SU-DHL-6 (cell line): ENCODE measurements around the gene FAIM.

ENCODE experiments used
- H2AFZ ChIP-seq: fragments of 200-600 bp; sonication (generic); 2 replicates; pipeline ENCODE4 v1.6.1; 2014; ENCODE audit warnings: low read depth, mild to moderate bottlenecking, moderate library complexity, mixed read lengths, antibody characterized with exemption, low read length; ENCODE audit not compliant: severe bottlenecking
- H3F3A ChIP-seq: fragments of 200-600 bp; shearing (Covaris generic); 2 replicates; pipeline ENCODE4 v1.6.0; 2016; ENCODE audit warnings: antibody characterized with exemption, mild to moderate bottlenecking; ENCODE audit not compliant: insufficient read depth
- H3K27ac ChIP-seq: fragments of 200-600 bp; sonication (generic); 2 replicates; pipeline ENCODE4 v1.5.1; 2016; ENCODE audit warnings: low read depth, mild to moderate bottlenecking, low read length, moderate library complexity, mixed read lengths
- H3K27me3 ChIP-seq: fragments of 200-600 bp; sonication (generic), shearing (Covaris generic); 2 replicates; pipeline ENCODE4 v1.6.0; 2014; ENCODE audit warnings: mild to moderate bottlenecking, low read length
- H3K36me3 ChIP-seq: fragments of 200-600 bp; sonication (generic); 2 replicates; pipeline ENCODE4 v1.6.1; 2014; ENCODE audit warnings: mild to moderate bottlenecking, low read length, mixed read lengths
- H3K4me2 ChIP-seq: fragments of 300-600, 200-600 bp; shearing (Covaris generic), sonication (generic); 2 replicates; pipeline ENCODE4 v1.6.0; 2014; ENCODE audit warnings: low read length, low read depth, mild to moderate bottlenecking; ENCODE audit not compliant: poor library complexity, severe bottlenecking
- H3K4me3 ChIP-seq: fragments of 200-600 bp; sonication (generic); 2 replicates; pipeline ENCODE4 v1.5.1; 2014; ENCODE audit warnings: antibody characterized with exemption, low read length, mild to moderate bottlenecking, mixed read lengths; ENCODE audit not compliant: insufficient read depth, poor library complexity, severe bottlenecking
- H3K79me2 ChIP-seq: fragments of 200-600 bp; sonication (generic); 2 replicates; pipeline ENCODE4 v1.6.1; 2014; ENCODE audit warnings: mild to moderate bottlenecking, low read length, moderate library complexity; ENCODE audit not compliant: insufficient read depth
- H3K9ac ChIP-seq: fragments of 200-600 bp; sonication (generic); 2 replicates; pipeline ENCODE4 v1.7.0; 2014; ENCODE audit warnings: mild to moderate bottlenecking, low read length
- H3K9me2 ChIP-seq: fragments of 200-600 bp; sonication (generic); replicated peaks from 2 replicates; pipeline ENCODE4 v1.6.1; 2014; ENCODE audit warnings: low read length; ENCODE audit not compliant: insufficient read depth
- H3K9me3 ChIP-seq: fragments of 200-600 bp; sonication (generic); 2 replicates; pipeline ENCODE4 v1.6.1; 2014; ENCODE audit warnings: low read length, mixed read lengths; ENCODE audit not compliant: insufficient read depth
- H4K20me1 ChIP-seq: fragments of 200-600 bp; sonication (generic); 2 replicates; pipeline ENCODE4 v1.6.1; 2014; ENCODE audit warnings: low read depth, mild to moderate bottlenecking, antibody characterized with exemption, low read length, moderate library complexity, mixed read lengths
- CTCF ChIP-seq: fragments of 200-600 bp; sonication (generic); IDR thresholded peaks from one replicate; pipeline ENCODE4 v1.5.1; 2017; ENCODE audit warnings: antibody characterized with exemption, mild to moderate bottlenecking, low read length, moderate library complexity; ENCODE audit not compliant: insufficient read depth, poor library complexity, severe bottlenecking
- EZH2phosphoT487 ChIP-seq: fragments of 200-600 bp; sonication (generic), shearing (Covaris generic); conservative IDR thresholded peaks from 2 replicates; pipeline ENCODE4 v1.6.1; 2018; ENCODE audit warnings: mild to moderate bottlenecking, antibody characterized with exemption, low read length, moderate library complexity, mixed read lengths

The FAIM gene

DNA sequence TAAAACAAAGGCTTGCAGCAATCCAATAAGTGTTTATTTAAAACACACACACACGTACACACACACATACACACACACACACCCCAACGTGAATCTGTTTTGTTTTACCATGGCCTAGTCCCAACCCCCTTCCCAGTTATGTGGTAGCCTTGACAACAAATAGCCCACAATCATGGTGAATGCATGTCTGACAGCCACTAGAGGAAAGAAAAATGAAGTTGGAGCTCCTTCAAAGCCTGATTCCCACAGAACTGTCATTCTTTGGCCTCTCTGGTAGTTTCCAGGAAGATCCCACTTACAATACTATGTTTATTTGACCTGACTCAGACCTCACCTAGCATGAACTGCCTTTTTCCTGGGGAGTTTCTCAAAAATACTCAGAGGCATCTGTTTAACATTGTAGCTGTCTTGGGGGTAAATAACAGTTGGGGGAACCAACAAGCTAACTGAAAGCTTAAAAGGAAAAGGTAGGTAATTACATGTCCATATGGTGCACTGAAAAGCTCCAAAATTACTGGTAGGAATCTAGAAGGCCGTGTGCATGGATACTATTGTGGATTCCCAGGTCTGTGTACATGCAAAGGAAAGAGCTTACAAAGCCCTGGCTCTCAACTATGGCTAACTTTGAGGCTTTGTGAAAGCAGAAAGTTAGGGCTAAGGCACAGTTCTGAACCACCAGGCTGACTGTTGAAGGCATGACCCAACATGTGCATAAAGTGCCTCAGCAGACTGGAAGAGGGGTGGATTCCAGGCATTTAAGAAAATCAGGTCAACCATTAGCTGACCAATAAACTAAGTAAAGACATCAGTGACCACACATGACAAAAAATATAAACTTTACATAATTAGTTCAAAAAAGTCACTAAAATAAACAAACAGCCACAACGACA lies 65.3 kb downstream of the FAIM start:
- no peak overlapping the region for H3K4me3 ChIP-seq
- no peak overlapping the region for H3K27ac ChIP-seq
- H3F3A ChIP-seq, result no peaks in the 10 kb centered on the region
- no peak overlapping the region for H3K9ac ChIP-seq
- peaks cover 11% of the 10 kb centered on the region; the same call in 1 of the 2 replicates for H3K9me3 ChIP-seq
- H3K36me3 ChIP-seq, result peaks cover 24% of the 10 kb centered on the region
- H2AFZ ChIP-seq, result no peak overlapping the region
- no peaks in the 10 kb centered on the region for H4K20me1 ChIP-seq
- no peaks in the 10 kb centered on the region for H3K27me3 ChIP-seq
- TF ChIP-seq EZH2phosphoT487 (no peak), CTCF (no peak)
- no peak overlapping the region for H3K4me2 ChIP-seq
- no peaks in the 10 kb centered on the region for H3K79me2 ChIP-seq
- no peaks in the 10 kb centered on the region for H3K9me2 ChIP-seq

DNA sequence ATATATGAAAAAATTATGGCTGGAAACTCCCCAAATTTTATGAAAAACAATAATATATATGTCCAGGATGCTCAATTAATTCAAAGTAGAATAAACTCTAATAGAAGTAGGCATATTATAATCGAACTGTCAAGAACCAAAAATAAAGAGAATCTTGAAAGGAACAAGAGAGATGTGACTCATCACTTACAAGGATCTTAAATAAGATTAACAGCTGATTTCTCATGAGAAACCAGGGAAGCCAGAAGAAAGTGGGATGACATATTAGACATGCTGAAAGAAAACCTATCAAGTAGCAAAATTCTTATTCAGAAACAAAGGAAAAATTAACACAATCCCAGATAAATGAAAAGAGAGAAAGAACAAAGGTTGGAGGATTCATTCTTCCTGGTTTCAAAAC lies 66.8 kb downstream of the FAIM start:
- no peaks in the 10 kb centered on the region for H3K9me2 ChIP-seq
- no peaks in the 10 kb centered on the region for H3F3A ChIP-seq
- no peak overlapping the region for H3K4me3 ChIP-seq
- H2AFZ ChIP-seq, result no peak overlapping the region
- no peaks in the 10 kb centered on the region for H3K27me3 ChIP-seq
- peaks cover 24% of the 10 kb centered on the region for H3K36me3 ChIP-seq
- no peaks in the 10 kb centered on the region for H3K79me2 ChIP-seq
- H3K4me2 ChIP-seq, result no peak overlapping the region
- H4K20me1 ChIP-seq, result no peaks in the 10 kb centered on the region
- TF ChIP-seq EZH2phosphoT487 (no peak), CTCF (no peak)
- peaks cover 11% of the 10 kb centered on the region; the same call in 1 of the 2 replicates for H3K9me3 ChIP-seq
- H3K27ac ChIP-seq, result no peak overlapping the region
- no peak overlapping the region for H3K9ac ChIP-seq

- peaks cover 11% of the 10 kb centered on the region; the same call in 1 of the 2 replicates for H3K9me3 ChIP-seq
Measured at GRCh38 chr3:138678086-138678485, 69.5 kb downstream of the FAIM start.

More at GRCh38 chr3:138678086-138678485, 69.5 kb downstream of the FAIM start:
- Histone ChIP-seq H3K36me3 (peaks cover 24% of the 10 kb centered on the region), H3K79me2 (no peaks in the 10 kb centered on the region), H3K4me2 (no peak overlapping the region), H3F3A (no peaks in the 10 kb centered on the region), H3K9ac (no peak overlapping the region), H3K4me3 (no peak overlapping the region), H3K27me3 (no peaks in the 10 kb centered on the region), H4K20me1 (no peaks in the 10 kb centered on the region), H3K9me2 (no peaks in the 10 kb centered on the region), H3K27ac (no peak overlapping the region), H2AFZ (no peak overlapping the region)
- TF ChIP-seq CTCF (no peak), EZH2phosphoT487 (no peak)
